ENCODE results near the gene PTPRH.
"Not testable (repeated sequence)": the region's sequence is repeated elsewhere in the genome, so short reads cannot be mapped to it uniquely, and the experiment has no call there.

Gene PTPRH

GRCh38 chr19:55202199-55202598, 7.1 kb downstream of the PTPRH start:
- DNase-seq; H3K27ac ChIP-seq; in situ Hi-C loops (cut with HindIII; ENCODE audit: low pct_ligation_motif_present, low sequenced_read_pairs); H3K27me3 ChIP-seq (replicated peaks); H3K4me3 ChIP-seq (ENCODE audit: low read depth, low read length); H3K36me3 ChIP-seq (replicated peaks): not testable (repeated sequence)
- peak; percentile 46 for TF ChIP-seq CTCF (IDR thresholded peaks at IDR 0.05; ENCODE audit: low read depth, low read length, missing control alignments)

- Histone ChIP-seq H3K36me3 (replicated peaks) (no peaks in the 10 kb centered on the region), H3K4me3 (ENCODE audit: low read depth, low read length) (no peak overlapping the region), H3K27ac (no peak overlapping the region), H3K27me3 (replicated peaks) (no peaks in the 10 kb centered on the region)
- in situ Hi-C loops (cut with HindIII; ENCODE audit: low pct_ligation_motif_present, low sequenced_read_pairs): no loop called here
- TF ChIP-seq CTCF (IDR thresholded peaks at IDR 0.05; ENCODE audit: low read depth, low read length, missing control alignments): no peak
- no peak for DNase-seq
Measured at GRCh38 chr19:55199620-55200204, 9.6 kb downstream of the PTPRH start.

- no peaks in the 10 kb centered on the region for H3K36me3 ChIP-seq (replicated peaks)
- H3K27me3 ChIP-seq (replicated peaks): no peaks in the 10 kb centered on the region
- no peak overlapping the region for H3K27ac ChIP-seq
- no peak for DNase-seq
- H3K4me3 ChIP-seq (ENCODE audit: low read depth, low read length): no peak overlapping the region
- no peak for TF ChIP-seq CTCF (IDR thresholded peaks at IDR 0.05; ENCODE audit: low read depth, low read length, missing control alignments)
- in situ Hi-C loops (cut with HindIII; ENCODE audit: low pct_ligation_motif_present, low sequenced_read_pairs): no loop called here
Measured at GRCh38 chr19:55198651-55199050, 10.7 kb downstream of the PTPRH start.

- in situ Hi-C loops (cut with HindIII; ENCODE audit: low pct_ligation_motif_present, low sequenced_read_pairs): no loop called here
Measured at GRCh38 chr19:55197528-55197927, 11.8 kb downstream of the PTPRH start.

GRCh38 chr19:55196803-55197202, 12.5 kb downstream of the PTPRH start:
- H3K36me3 ChIP-seq (replicated peaks): no peaks in the 10 kb centered on the region

More at GRCh38 chr19:55197528-55197927, 11.8 kb downstream of the PTPRH start:
- H3K27me3 ChIP-seq (replicated peaks): no peaks in the 10 kb centered on the region
- H3K36me3 ChIP-seq (replicated peaks): no peaks in the 10 kb centered on the region
- DNase-seq: no peak
- TF ChIP-seq CTCF (IDR thresholded peaks at IDR 0.05; ENCODE audit: low read depth, low read length, missing control alignments): no peak
- no peak overlapping the region for H3K4me3 ChIP-seq (ENCODE audit: low read depth, low read length)
- H3K27ac ChIP-seq: no peak overlapping the region

More at GRCh38 chr19:55196803-55197202, 12.5 kb downstream of the PTPRH start:
- no peaks in the 10 kb centered on the region for H3K27me3 ChIP-seq (replicated peaks)
- H3K27ac ChIP-seq: no peak overlapping the region
- no peak for DNase-seq
- in situ Hi-C loops (cut with HindIII; ENCODE audit: low pct_ligation_motif_present, low sequenced_read_pairs): no loop called here
- H3K4me3 ChIP-seq (ENCODE audit: low read depth, low read length): no peak overlapping the region
- no peak for TF ChIP-seq CTCF (IDR thresholded peaks at IDR 0.05; ENCODE audit: low read depth, low read length, missing control alignments)

All from brain microvascular endothelial cell (primary cell).